ENCODE results near the gene NAT10.

Gene NAT10

GRCh38 chr11:34191578-34191977 is 86.1 kb downstream of the NAT10 start:
- no peak for DNase-seq

- no peak for DNase-seq
These were observed 87.3 kb downstream of the NAT10 start for GRCh38 chr11:34192481-34193401.

GRCh38 chr11:34194576-34195335 is 89.3 kb downstream of the NAT10 start:
- no peak for DNase-seq

Data from activated gamma-delta T cell (primary cell).